Stimulated activated naive CD8-positive, alpha-beta T cell treated with anti-CD3 and anti-CD28 coated beads, Interleukin-15, amount 100 ng/mL, for 72 hours (primary cell): Measurements from ENCODE around the gene FAM221A.
"Not testable (repeated sequence)": the region's sequence is repeated elsewhere in the genome, so short reads cannot be mapped to it uniquely, and the experiment has no call there.

Experiments used
- ATAC-seq: fragments of 150-1000 bp; cut with Tn5 transposase; 2 replicates; pipeline ENCODE4 v1.10.0; 2021; ENCODE audit warnings: mild to moderate bottlenecking, moderate library complexity
- DNase-seq, 2 donors: peaks; one replicate each; pipeline ENCODE4 v3.0.0; 2021 to 2022
- H3K27ac Mint-ChIP-seq, 2 donors: one replicate each; pipeline ENCODE4 v1.8.0; 2022; ENCODE audit warnings: mild to moderate bottlenecking in 2 of 2, mixed read lengths in 2 of 2, moderate library complexity in 2 of 2
- H3K27me3 Mint-ChIP-seq: one replicate; pipeline ENCODE4 v1.8.0; 2022; ENCODE audit warnings: mixed read lengths
- H3K4me1 Mint-ChIP-seq: one replicate; pipeline ENCODE4 v1.8.0; 2022; ENCODE audit warnings: mild to moderate bottlenecking, mixed read lengths
- H3K4me3 Mint-ChIP-seq, 2 donors: one replicate each; pipeline ENCODE4 v1.8.0; 2022; ENCODE audit warnings: mild to moderate bottlenecking in 2 of 2, mixed read lengths in 2 of 2, moderate library complexity in 1 of 2
- H3K9me3 Mint-ChIP-seq, 2 donors: one replicate each; pipeline ENCODE4 v1.8.0; 2022; ENCODE audit warnings: mixed read lengths in 2 of 2

FAM221A gene

GRCh38 chr7:23679898-23680413, at the start of gene FAM221A:
Gene FAM221A (plus strand): TSS chr7:23680199. CDS start chr7:23680219, 20 bp downstream.
- peak; percentile 73 to 82 for DNase-seq
- ATAC-seq = peak; percentile 96

GRCh38 chr7:23633417-23633816, 46.6 kb upstream of the FAM221A start:
- Mint-ChIP-seq H3K4me3 (no peak overlapping the region), H3K27me3 (no peaks in the 10 kb centered on the region), H3K9me3 (no peaks in the 10 kb centered on the region), H3K4me1 (no peaks in the 10 kb centered on the region), H3K27ac (no peak overlapping the region)
- DNase-seq (no peak), ATAC-seq (no peak)

More at GRCh38 chr7:23679898-23680413, at the start of gene FAM221A:
- peak within 1 kb of the TSS; percentile 13 to 64 for H3K27ac Mint-ChIP-seq
- no peaks in the 10 kb centered on the region for H3K9me3 Mint-ChIP-seq
- H3K4me3 Mint-ChIP-seq = peak within 1 kb of the TSS; percentile 87 to 91
- H3K4me1 Mint-ChIP-seq = peaks cover 12% of the 10 kb centered on the region
- H3K27me3 Mint-ChIP-seq = no peaks in the 10 kb centered on the region

GRCh38 chr7:23645822-23646221, 34.2 kb upstream of the FAM221A start:
- no peaks in the 10 kb centered on the region for H3K27me3 Mint-ChIP-seq
- no peaks in the 10 kb centered on the region for H3K9me3 Mint-ChIP-seq
- no peaks in the 10 kb centered on the region for H3K4me1 Mint-ChIP-seq
- DNase-seq (no peak), ATAC-seq (no peak)
- peak overlapping the region in 1 of 2 donors; percentile 0 for H3K27ac Mint-ChIP-seq
- H3K4me3 Mint-ChIP-seq = no peak overlapping the region

DNA sequence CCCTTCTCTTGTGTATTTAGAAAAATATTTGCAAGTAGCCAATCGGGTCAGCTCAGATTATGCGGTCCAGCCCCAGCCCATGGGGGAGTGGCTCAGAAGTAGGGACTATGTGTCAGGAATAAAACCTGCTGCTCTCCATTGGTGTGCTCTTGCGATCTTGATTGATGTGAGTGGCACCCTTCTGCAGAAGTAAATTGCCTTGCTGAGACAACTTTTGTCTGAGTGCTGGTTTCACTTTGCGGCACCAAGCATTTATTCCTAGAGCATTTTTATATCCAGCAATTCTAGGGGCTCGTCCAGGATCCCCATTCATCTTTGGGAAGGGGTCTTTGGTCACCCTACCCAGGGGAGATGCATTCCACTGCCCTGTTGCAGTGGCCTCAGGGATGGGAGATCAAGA, 26.1 kb upstream of the FAM221A start:
- Mint-ChIP-seq H3K4me3 (no peak overlapping the region), H3K27ac (no peak overlapping the region), H3K4me1 (no peaks in the 10 kb centered on the region), H3K9me3 (peaks cover 32 to 39% of the 10 kb centered on the region in 2 donors), H3K27me3 (no peaks in the 10 kb centered on the region)
- no peak for DNase-seq
- no peak for ATAC-seq

- Mint-ChIP-seq H3K4me1 (no peaks in the 10 kb centered on the region), H3K9me3 (peaks cover 33 to 43% of the 10 kb centered on the region in 2 donors), H3K4me3 (no peak overlapping the region), H3K27ac (no peak overlapping the region), H3K27me3 (no peaks in the 10 kb centered on the region)
- DNase-seq (no peak), ATAC-seq (no peak)
Observed at GRCh38 chr7:23654508-23654907, 25.5 kb upstream of the FAM221A start.

DNA sequence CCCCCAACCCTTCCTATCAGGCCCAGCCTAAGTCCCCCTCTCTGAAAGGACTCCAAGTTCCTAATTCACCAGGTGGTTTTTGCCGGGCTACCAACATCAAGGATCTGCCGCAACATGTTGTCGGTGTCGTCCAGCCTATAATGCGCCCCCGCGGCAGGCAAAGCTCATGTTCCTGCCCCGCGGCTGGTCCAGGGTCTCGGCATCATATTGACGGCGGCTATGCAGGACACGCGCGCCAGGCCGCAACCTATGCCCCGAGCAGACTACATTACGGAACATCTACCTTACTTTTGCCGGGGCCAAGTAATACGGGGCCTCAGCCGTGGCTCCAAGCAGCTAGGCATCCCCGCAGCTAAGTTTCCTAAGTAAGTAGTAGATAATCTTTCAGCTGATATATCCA, 24.6 kb upstream of the FAM221A start:
- H3K9me3 Mint-ChIP-seq = peaks cover 33 to 43% of the 10 kb centered on the region in 2 donors
- no peaks in the 10 kb centered on the region for H3K4me1 Mint-ChIP-seq
- H3K27me3 Mint-ChIP-seq = no peaks in the 10 kb centered on the region
- H3K4me3 Mint-ChIP-seq = no peak overlapping the region
- no peak overlapping the region for H3K27ac Mint-ChIP-seq
- ATAC-seq (no peak), DNase-seq (no peak)

DNA sequence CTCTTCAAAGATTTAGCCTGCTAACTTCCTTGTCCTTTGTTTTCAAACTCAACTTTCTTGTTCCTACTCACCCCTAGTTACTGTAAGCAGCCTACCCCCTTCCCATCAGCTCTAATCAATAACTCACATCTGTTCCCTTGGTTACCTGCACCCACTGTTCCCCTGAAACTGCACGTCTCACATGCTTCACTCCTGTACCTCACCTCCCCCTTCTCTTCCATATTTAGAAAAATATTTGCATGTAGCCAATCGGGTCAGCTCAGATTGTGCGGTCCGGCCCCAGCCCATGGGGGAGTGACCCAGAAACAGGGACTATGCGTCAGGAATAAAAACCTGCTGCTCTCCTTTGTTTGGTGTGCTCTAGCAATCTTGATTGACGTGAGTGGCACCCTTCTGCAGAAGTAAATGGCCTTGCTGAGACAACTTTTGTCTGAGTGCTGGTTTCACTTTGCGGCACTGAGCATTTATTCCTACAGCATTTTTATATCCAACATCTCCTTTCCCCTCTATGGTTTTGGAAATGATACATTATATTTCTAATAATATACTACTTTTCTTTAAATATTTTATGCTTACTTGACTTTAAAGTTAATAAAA, 21.1 kb upstream of the FAM221A start:
- H3K9me3 Mint-ChIP-seq = peaks cover 29 to 36% of the 10 kb centered on the region in 2 donors
- H3K27ac Mint-ChIP-seq = no peak overlapping the region
- no peak for DNase-seq
- no peak overlapping the region for H3K4me3 Mint-ChIP-seq
- no peak for ATAC-seq
- no peaks in the 10 kb centered on the region for H3K27me3 Mint-ChIP-seq
- no peaks in the 10 kb centered on the region for H3K4me1 Mint-ChIP-seq

DNA sequence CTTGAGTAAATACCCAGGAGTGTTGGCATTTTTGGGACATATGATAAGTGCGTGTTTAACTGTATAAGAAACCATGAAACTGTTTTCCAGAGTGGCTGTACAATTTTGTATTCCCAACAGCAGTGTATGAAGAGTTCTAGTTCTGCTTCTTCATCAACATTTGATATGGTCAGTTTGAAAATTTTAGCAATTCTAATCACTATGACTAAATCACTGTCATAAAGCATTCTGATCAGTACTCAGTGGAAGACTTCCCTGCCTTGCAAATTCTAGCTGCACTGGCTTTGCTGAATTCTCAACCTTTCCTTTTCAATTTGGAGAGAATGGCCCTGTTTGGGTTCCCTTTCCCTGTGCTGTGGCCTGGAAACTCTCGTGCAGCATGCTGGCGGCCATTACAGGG, 18.6 kb upstream of the FAM221A start:
- no peaks in the 10 kb centered on the region for H3K4me1 Mint-ChIP-seq
- no peak overlapping the region for H3K4me3 Mint-ChIP-seq
- DNase-seq = no peak
- H3K27me3 Mint-ChIP-seq = no peaks in the 10 kb centered on the region
- no peak for ATAC-seq
- peaks cover 18 to 20% of the 10 kb centered on the region in 2 donors for H3K9me3 Mint-ChIP-seq
- H3K27ac Mint-ChIP-seq = no peak overlapping the region

DNA sequence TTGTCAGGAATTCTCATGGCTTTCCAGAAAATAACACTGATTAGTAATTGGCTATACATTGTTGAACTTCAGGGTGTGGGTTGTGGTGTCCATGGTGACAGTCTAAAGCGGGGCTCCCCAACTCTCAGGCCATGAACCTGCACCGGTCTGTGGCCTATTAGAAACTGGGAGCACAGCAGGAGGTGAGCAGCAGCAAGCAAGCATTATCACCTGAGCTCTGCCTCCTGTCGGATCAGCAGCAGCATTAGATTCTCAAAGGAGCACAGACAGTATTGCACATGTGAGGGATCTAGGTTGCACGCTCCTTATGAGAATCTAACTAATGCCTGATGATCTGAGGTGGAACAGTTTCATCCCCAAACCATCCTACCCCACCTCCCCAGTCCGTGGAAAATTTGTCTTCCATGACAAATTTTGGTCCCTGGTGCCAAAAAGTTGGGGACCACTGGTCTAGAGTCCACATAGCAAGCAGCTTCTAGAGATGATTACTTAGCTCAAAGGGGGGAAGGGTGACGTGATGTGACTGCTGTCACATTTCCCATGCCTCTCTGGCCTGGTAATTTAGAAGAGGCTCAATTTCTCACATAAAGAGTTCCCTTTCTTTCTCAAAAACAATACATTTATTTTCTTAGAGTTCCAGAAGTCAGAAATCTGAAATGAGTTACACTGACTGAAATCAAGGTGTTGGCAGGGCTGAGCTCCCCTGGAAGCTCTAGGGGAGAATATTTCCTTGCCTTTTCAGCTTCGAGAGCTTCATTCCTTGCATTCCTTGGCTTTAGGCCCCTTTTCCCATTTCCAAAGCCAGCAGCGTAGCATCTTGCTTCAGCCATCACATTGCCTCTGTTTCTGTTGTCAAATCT, 17.6 kb upstream of the FAM221A start:
- Mint-ChIP-seq H3K27me3 (peaks cover 7% of the 10 kb centered on the region), H3K4me3 (no peak overlapping the region), H3K4me1 (no peaks in the 10 kb centered on the region), H3K27ac (no peak overlapping the region), H3K9me3 (peaks cover 8 to 14% of the 10 kb centered on the region in 2 donors)
- DNase-seq = no peak
- ATAC-seq = no peak

- no peak overlapping the region for H3K27ac Mint-ChIP-seq
- no peak overlapping the region for H3K4me3 Mint-ChIP-seq
- H3K4me1 Mint-ChIP-seq = no peaks in the 10 kb centered on the region
- peaks cover 8 to 9% of the 10 kb centered on the region in 2 donors for H3K9me3 Mint-ChIP-seq
- H3K27me3 Mint-ChIP-seq = peaks cover 8% of the 10 kb centered on the region
- ATAC-seq (no peak), DNase-seq (no peak)
Observed at GRCh38 chr7:23662984-23663313, 17.1 kb upstream of the FAM221A start.

- no peak overlapping the region for H3K27ac Mint-ChIP-seq
- ATAC-seq (no peak), DNase-seq (no peak)
- peaks cover 0 to 1% of the 10 kb centered on the region in 2 donors for H3K9me3 Mint-ChIP-seq
- no peaks in the 10 kb centered on the region for H3K4me1 Mint-ChIP-seq
- H3K27me3 Mint-ChIP-seq = peaks cover 8% of the 10 kb centered on the region
- no peak overlapping the region for H3K4me3 Mint-ChIP-seq
Observed at GRCh38 chr7:23664122-23664521, 15.9 kb upstream of the FAM221A start.

GRCh38 chr7:23672033-23672432, 8.0 kb upstream of the FAM221A start:
- H3K4me3 Mint-ChIP-seq = no peak overlapping the region
- peaks cover 4% of the 10 kb centered on the region for H3K27me3 Mint-ChIP-seq
- H3K4me1 Mint-ChIP-seq = no peaks in the 10 kb centered on the region
- DNase-seq (no peak), ATAC-seq (no peak)
- no peak overlapping the region for H3K27ac Mint-ChIP-seq
- H3K9me3 Mint-ChIP-seq = no peaks in the 10 kb centered on the region

GRCh38 chr7:23680414-23681405, 711 bp downstream of the FAM221A start:
- peak; percentile 72 for ATAC-seq
- H3K27ac Mint-ChIP-seq = peak overlapping the region; percentile 13 to 64
- no peaks in the 10 kb centered on the region for H3K9me3 Mint-ChIP-seq
- no peaks in the 10 kb centered on the region for H3K27me3 Mint-ChIP-seq
- peak; percentile 34 to 65 for DNase-seq
- peaks cover 12% of the 10 kb centered on the region for H3K4me1 Mint-ChIP-seq
- H3K4me3 Mint-ChIP-seq = peak overlapping the region; percentile 87 to 91

DNA sequence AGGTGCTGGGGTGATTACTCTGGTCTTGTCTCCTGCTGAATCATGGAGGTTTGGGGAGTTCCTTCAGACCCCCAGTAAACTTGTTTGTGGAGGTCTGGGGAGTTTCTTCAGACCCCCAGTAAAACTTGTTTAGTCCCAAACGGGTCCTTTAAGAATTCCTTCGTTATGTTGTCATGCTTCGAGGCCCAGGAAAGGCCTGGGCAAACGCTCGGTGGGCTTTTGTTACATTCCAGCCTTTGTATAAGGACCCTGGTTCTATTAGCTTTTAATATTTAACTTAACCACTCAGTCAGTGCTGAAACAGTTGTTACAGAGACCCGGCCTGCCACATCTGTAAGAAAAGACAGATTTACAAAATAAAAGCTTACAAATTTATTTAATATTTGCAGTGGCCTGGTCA, 4.0 kb downstream of the FAM221A start:
- ATAC-seq, H3K27me3 Mint-ChIP-seq, H3K4me1 Mint-ChIP-seq, DNase-seq, H3K27ac Mint-ChIP-seq, H3K4me3 Mint-ChIP-seq, H3K9me3 Mint-ChIP-seq: not testable (repeated sequence)

DNA sequence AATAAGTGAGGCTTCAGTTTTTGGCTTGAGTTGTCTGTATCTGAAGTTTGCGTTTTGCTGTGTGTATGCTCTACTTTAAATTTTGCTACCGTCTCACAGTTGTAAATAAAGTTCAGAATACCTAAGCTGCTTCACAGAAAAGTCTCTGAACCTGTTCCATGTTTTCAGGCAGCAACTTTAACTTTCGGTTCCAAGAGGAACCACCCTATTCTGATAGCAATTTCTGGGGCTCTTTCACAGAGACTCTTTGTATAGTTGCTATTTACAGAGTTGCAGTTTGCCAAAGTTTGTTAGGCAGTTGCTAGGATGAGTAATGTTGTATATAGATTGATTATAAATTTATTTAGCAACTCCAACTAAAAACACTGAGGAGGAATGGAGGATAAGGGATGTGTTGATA, 5.7 kb downstream of the FAM221A start:
- H3K9me3 Mint-ChIP-seq = no peaks in the 10 kb centered on the region
- H3K27me3 Mint-ChIP-seq = no peaks in the 10 kb centered on the region
- H3K4me3 Mint-ChIP-seq = no peak overlapping the region
- H3K4me1 Mint-ChIP-seq = no peaks in the 10 kb centered on the region
- ATAC-seq = no peak
- DNase-seq = no peak
- H3K27ac Mint-ChIP-seq = peak overlapping the region in 1 of 2 donors; percentile 77
